ENCODE data around the gene NPPA.

GRCh38 chr1:11858968-11859871 is 11.6 kb upstream of the NPPA start:
- TF ChIP-seq CTCF (IDR thresholded peaks at IDR 0.05) (no peak), ZFX (IDR thresholded peaks at IDR 0.05; ENCODE audit: borderline replicate concordance) (no peak)

All from 22Rv1 (cell line).